SU-DHL-6 (cell line): ENCODE results near the gene FOXD1.
"Not testable (repeated sequence)": the region's sequence is repeated elsewhere in the genome, so short reads cannot be mapped to it uniquely, and the experiment has no call there.

Source experiments
- CTCF ChIP-seq: fragments of 200-600 bp; sonication (generic); IDR thresholded peaks from one replicate; pipeline ENCODE4 v1.5.1; 2017; ENCODE audit warnings: antibody characterized with exemption, mild to moderate bottlenecking, low read length, moderate library complexity; ENCODE audit not compliant: insufficient read depth, poor library complexity, severe bottlenecking
- EZH2phosphoT487 ChIP-seq: fragments of 200-600 bp; sonication (generic), shearing (Covaris generic); conservative IDR thresholded peaks from 2 replicates; pipeline ENCODE4 v1.6.1; 2018; ENCODE audit warnings: mild to moderate bottlenecking, antibody characterized with exemption, low read length, moderate library complexity, mixed read lengths

GRCh38 chr5:73409927-73410326 is 38.6 kb downstream of the FOXD1 start:
- TF ChIP-seq CTCF, EZH2phosphoT487: not testable (repeated sequence)
